Astrocyte (in vitro differentiated cells and primary cell): ENCODE measurements around the gene ANLN.

Experiments used
- CTCF ChIP-seq: IDR thresholded peaks from 2 replicates; pipeline ENCODE4 v1.5.1; 2011; ENCODE audit warnings: low read depth, mild to moderate bottlenecking, inconsistent platforms, low read length, moderate library complexity; ENCODE audit not compliant: insufficient read depth
- EZH2 ChIP-seq: IDR thresholded peaks from 2 replicates; pipeline ENCODE4 v1.6.1; 2012; ENCODE audit warnings: mild to moderate bottlenecking, low read length, inconsistent platforms; ENCODE audit not compliant: insufficient read depth

DNA sequence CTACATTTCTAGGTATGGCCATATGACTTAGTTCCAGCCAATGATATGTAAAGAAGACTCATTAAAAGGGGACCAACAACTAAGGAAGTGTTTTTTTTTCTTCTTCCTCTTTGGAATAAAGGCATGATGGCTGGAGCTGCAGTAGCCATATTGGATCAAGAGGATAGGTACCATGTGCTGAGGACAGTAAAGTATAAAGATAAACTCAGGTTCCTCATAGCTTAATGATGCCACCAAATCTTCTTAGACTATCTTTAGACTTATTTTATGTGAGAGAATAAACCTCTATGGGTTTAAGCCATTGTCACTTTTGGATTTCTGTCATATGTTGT is 85.3 kb downstream of the ANLN start:
- no peak for TF ChIP-seq CTCF
- TF ChIP-seq EZH2, result no peak
